GM12891 (cell line): ENCODE measurements around the gene ASF1A.

Source experiments
- DNase-seq: peaks from one replicate; pipeline ENCODE4 v3.0.0; 2011; ENCODE audit warnings: low spot score; ENCODE audit not compliant: insufficient read length
- FAIRE-seq: peaks from 2 replicates; lab custom pipeline; 2011; peaks lifted over from hg19 to GRCh38; lab: Jason Lieb, UNC
- PAX5 ChIP-seq: IDR thresholded peaks from 2 replicates; pipeline ENCODE4 v1.6.1; 2011; ENCODE audit warnings: low read length, moderate library complexity, mild to moderate bottlenecking; ENCODE audit not compliant: insufficient read depth, severe bottlenecking
- POLR2A ChIP-seq: IDR thresholded peaks from 2 replicates; pipeline ENCODE4 v1.6.1; 2011; ENCODE audit warnings: low read depth, low read length, control low read depth
- POLR2AphosphoS5 ChIP-seq: IDR thresholded peaks from 2 replicates; pipeline ENCODE4 v1.6.1; 2011; ENCODE audit warnings: low read depth, low read length, control low read depth
- POU2F2 ChIP-seq: IDR thresholded peaks from 2 replicates; pipeline ENCODE4 v1.6.1; 2011; ENCODE audit warnings: low read depth, mild to moderate bottlenecking, control low read depth, low read length, moderate library complexity
- SPI1 ChIP-seq: IDR thresholded peaks from 2 replicates; pipeline ENCODE4 v1.6.1; 2011; ENCODE audit warnings: low read depth, low read length, control low read depth
- TAF1 ChIP-seq: IDR thresholded peaks from 2 replicates; pipeline ENCODE4 v1.6.1; 2011; ENCODE audit warnings: low read depth, low read length, control low read depth

Gene ASF1A

GRCh38 chr6:118895261-118895560, 1.3 kb downstream of the ASF1A start:
- FAIRE-seq (no peak), DNase-seq (no peak)
- TF ChIP-seq POU2F2, result no peak

GRCh38 chr6:118895859-118896258, 1.9 kb downstream of the ASF1A start:
- FAIRE-seq (no peak), DNase-seq (no peak)
- TF ChIP-seq PAX5, result no peak
- no peak for TF ChIP-seq POU2F2
- TF ChIP-seq POLR2A, result no peak
- no peak for TF ChIP-seq SPI1
- TF ChIP-seq TAF1, result no peak
- TF ChIP-seq POLR2AphosphoS5, result no peak

GRCh38 chr6:118896339-118897136, 2.6 kb downstream of the ASF1A start:
- DNase-seq, result no peak
- FAIRE-seq, result peak; percentile 28
- TF ChIP-seq POLR2A (no peak), PAX5 (no peak), POLR2AphosphoS5 (no peak), TAF1 (no peak), SPI1 (no peak)

GRCh38 chr6:118897386-118897785, 3.4 kb downstream of the ASF1A start:
- FAIRE-seq, result no peak
- no peak for DNase-seq
- TF ChIP-seq TAF1, result no peak
- no peak for TF ChIP-seq SPI1
- no peak for TF ChIP-seq POLR2A
- no peak for TF ChIP-seq POU2F2
- no peak for TF ChIP-seq POLR2AphosphoS5
- no peak for TF ChIP-seq PAX5

GRCh38 chr6:118899948-118900347, 6.0 kb downstream of the ASF1A start:
- TF ChIP-seq SPI1 (no peak), POU2F2 (no peak)
- no peak for DNase-seq
- no peak for FAIRE-seq

GRCh38 chr6:118902726-118903125, 8.8 kb downstream of the ASF1A start:
- no peak for FAIRE-seq
- no peak for DNase-seq
- TF ChIP-seq POU2F2, result no peak
- no peak for TF ChIP-seq PAX5
- no peak for TF ChIP-seq TAF1
- no peak for TF ChIP-seq SPI1
- no peak for TF ChIP-seq POLR2AphosphoS5
- TF ChIP-seq POLR2A, result no peak

GRCh38 chr6:118903138-118903537, 9.2 kb downstream of the ASF1A start:
- TF ChIP-seq TAF1 (no peak), POLR2AphosphoS5 (no peak), POU2F2 (no peak), POLR2A (no peak), PAX5 (no peak), SPI1 (no peak)
- FAIRE-seq (no peak), DNase-seq (no peak)

- FAIRE-seq, result no peak
- DNase-seq, result no peak
- no peak for TF ChIP-seq SPI1
- no peak for TF ChIP-seq POLR2AphosphoS5
These were observed 9.7 kb downstream of the ASF1A start for GRCh38 chr6:118903691-118904090.

- FAIRE-seq, result no peak
- DNase-seq, result no peak
- no peak for TF ChIP-seq PAX5
- TF ChIP-seq SPI1, result no peak
- TF ChIP-seq TAF1, result no peak
- no peak for TF ChIP-seq POU2F2
These were observed 11.1 kb downstream of the ASF1A start for GRCh38 chr6:118905084-118905483.

GRCh38 chr6:118905851-118906250, 11.9 kb downstream of the ASF1A start:
- no peak for TF ChIP-seq TAF1
- FAIRE-seq (no peak), DNase-seq (no peak)

- FAIRE-seq, result no peak
- TF ChIP-seq POLR2A, result no peak
- no peak for TF ChIP-seq POU2F2
- no peak for TF ChIP-seq TAF1
- no peak for TF ChIP-seq PAX5
- no peak for TF ChIP-seq SPI1
- TF ChIP-seq POLR2AphosphoS5, result no peak
- DNase-seq, result no peak
These were observed 14.5 kb downstream of the ASF1A start for GRCh38 chr6:118908441-118908840.
